Stimulated activated memory B cell treated with anti-CD40 and anti-IgM and Interleukin-4, amounts not matched to agents 10 μg/mL and 1 μg/mL and 100 μg/mL, for 72 hours (primary cell): ENCODE data around the gene ARID5B.

Experiments
- ATAC-seq: fragments of 150-1000 bp; cut with Tn5 transposase; 2 replicates; pipeline ENCODE4 v1.10.0; 2021
- H3K27ac Mint-ChIP-seq: one replicate; pipeline ENCODE4 v1.8.0; 2022; ENCODE audit warnings: mild to moderate bottlenecking, mixed read lengths
- H3K27me3 Mint-ChIP-seq: one replicate; pipeline ENCODE4 v1.8.0; 2022; ENCODE audit warnings: mixed read lengths
- H3K36me3 Mint-ChIP-seq: one replicate; pipeline ENCODE4 v1.8.0; 2022; ENCODE audit warnings: mixed read lengths
- H3K4me1 Mint-ChIP-seq: one replicate; pipeline ENCODE4 v1.8.0; 2022; ENCODE audit warnings: mixed read lengths
- H3K4me3 Mint-ChIP-seq: one replicate; pipeline ENCODE4 v1.8.0; 2022; ENCODE audit warnings: mild to moderate bottlenecking, moderate library complexity, mixed read lengths
- H3K9me3 Mint-ChIP-seq: one replicate; pipeline ENCODE4 v1.8.0; 2022; ENCODE audit warnings: mixed read lengths

The ARID5B gene

GRCh38 chr10:61953183-61953582, 51.7 kb downstream of the ARID5B start:
- ATAC-seq: no peak
- Mint-ChIP-seq H3K9me3 (no peaks in the 10 kb centered on the region), H3K27ac (peak overlapping the region; percentile 26), H3K36me3 (peaks cover 75% of the 10 kb centered on the region), H3K4me3 (no peak overlapping the region), H3K4me1 (peaks cover 47% of the 10 kb centered on the region), H3K27me3 (no peaks in the 10 kb centered on the region)

GRCh38 chr10:61957806-61958205, 56.3 kb downstream of the ARID5B start:
- Mint-ChIP-seq H3K4me1 (peaks cover 75% of the 10 kb centered on the region), H3K27me3 (no peaks in the 10 kb centered on the region), H3K36me3 (peaks cover 66% of the 10 kb centered on the region), H3K4me3 (no peak overlapping the region), H3K9me3 (no peaks in the 10 kb centered on the region), H3K27ac (peak overlapping the region; percentile 71)
- no peak for ATAC-seq

- Mint-ChIP-seq H3K27me3 (no peaks in the 10 kb centered on the region), H3K4me1 (peaks cover 75% of the 10 kb centered on the region), H3K36me3 (peaks cover 64% of the 10 kb centered on the region), H3K9me3 (no peaks in the 10 kb centered on the region), H3K27ac (peak overlapping the region; percentile 71), H3K4me3 (no peak overlapping the region)
- no peak for ATAC-seq
Measured at GRCh38 chr10:61958311-61958710, 56.8 kb downstream of the ARID5B start.

GRCh38 chr10:61958805-61959204, 57.3 kb downstream of the ARID5B start:
- Mint-ChIP-seq H3K9me3 (no peaks in the 10 kb centered on the region), H3K4me1 (peaks cover 76% of the 10 kb centered on the region), H3K27me3 (no peaks in the 10 kb centered on the region), H3K36me3 (peaks cover 64% of the 10 kb centered on the region), H3K27ac (peak overlapping the region; percentile 71), H3K4me3 (no peak overlapping the region)
- ATAC-seq: no peak

DNA sequence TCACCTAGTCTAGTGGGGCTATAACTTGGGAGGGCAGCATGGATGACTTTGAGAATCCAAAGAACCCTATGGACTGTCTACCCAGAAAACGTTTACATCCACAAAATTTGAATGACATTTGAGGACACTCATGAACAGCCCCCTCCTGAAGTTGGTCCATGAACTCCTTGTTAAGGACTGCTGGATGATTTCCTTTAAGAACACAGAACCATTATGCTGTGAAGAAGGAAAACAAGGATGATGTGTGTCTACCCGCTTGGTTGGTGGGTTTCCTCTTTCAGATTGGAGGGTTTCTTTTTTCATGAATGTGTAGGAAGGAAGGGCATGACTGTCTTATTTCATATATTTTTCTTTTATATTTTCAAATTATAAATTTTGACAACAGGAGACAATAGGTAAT, 58.3 kb downstream of the ARID5B start:
- H3K9me3 Mint-ChIP-seq: no peaks in the 10 kb centered on the region
- no peak for ATAC-seq
- no peak overlapping the region for H3K4me3 Mint-ChIP-seq
- H3K27ac Mint-ChIP-seq: peak overlapping the region; percentile 71
- peaks cover 85% of the 10 kb centered on the region for H3K4me1 Mint-ChIP-seq
- no peaks in the 10 kb centered on the region for H3K27me3 Mint-ChIP-seq
- H3K36me3 Mint-ChIP-seq: peaks cover 73% of the 10 kb centered on the region

- Mint-ChIP-seq H3K9me3 (no peaks in the 10 kb centered on the region), H3K4me1 (peaks cover 79% of the 10 kb centered on the region), H3K4me3 (no peak overlapping the region), H3K36me3 (peaks cover 66% of the 10 kb centered on the region), H3K27me3 (no peaks in the 10 kb centered on the region), H3K27ac (peak overlapping the region; percentile 51)
- ATAC-seq: no peak
Measured at GRCh38 chr10:61960396-61961120, 59.1 kb downstream of the ARID5B start.

DNA sequence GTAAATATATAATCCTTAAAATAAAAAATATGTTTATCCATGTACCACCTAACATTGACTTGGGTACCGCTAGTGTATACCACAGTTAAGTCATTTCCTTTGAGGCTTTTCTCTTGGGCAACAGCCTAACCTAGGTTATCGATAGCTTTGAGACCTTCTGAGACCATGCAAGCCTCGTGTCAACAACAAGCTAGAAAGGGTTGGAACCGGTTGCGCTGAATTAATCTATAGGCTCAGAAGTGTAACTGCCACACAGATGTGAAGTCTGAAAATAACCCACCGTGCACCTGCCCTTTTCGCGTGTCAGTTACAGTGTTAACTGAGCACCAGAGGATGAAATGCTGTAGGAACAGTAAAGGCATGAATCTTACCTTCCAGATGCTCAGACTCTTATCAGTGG, 59.8 kb downstream of the ARID5B start:
- Mint-ChIP-seq H3K27ac (peak overlapping the region; percentile 85), H3K4me3 (peak overlapping the region; percentile 45), H3K27me3 (no peaks in the 10 kb centered on the region), H3K9me3 (no peaks in the 10 kb centered on the region), H3K36me3 (peaks cover 62% of the 10 kb centered on the region), H3K4me1 (peaks cover 76% of the 10 kb centered on the region)
- peak; percentile 76 for ATAC-seq

DNA sequence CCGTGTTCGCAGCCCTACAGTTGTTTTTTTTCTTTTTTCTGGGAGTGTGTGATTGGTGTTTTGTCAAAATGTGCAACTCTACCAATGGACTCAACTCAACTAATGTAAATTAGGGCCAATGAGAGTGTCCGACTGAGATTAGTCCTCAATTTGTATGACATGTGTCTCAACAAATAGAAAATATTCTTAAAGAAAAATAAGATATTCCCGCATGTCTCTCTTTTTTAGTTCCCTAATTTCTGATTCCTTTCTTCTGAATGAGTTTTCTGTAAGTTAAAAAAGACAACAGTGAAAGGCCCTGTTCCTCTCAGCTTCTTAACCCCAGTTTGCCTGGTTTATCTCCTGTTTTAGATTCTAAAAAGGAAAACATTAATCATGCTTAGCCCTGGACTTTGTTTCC, 61.5 kb downstream of the ARID5B start:
- Mint-ChIP-seq H3K4me3 (peak overlapping the region; percentile 39), H3K36me3 (peaks cover 67% of the 10 kb centered on the region), H3K4me1 (peaks cover 79% of the 10 kb centered on the region), H3K27ac (peak overlapping the region; percentile 85), H3K27me3 (no peaks in the 10 kb centered on the region), H3K9me3 (no peaks in the 10 kb centered on the region)
- no peak for ATAC-seq

DNA sequence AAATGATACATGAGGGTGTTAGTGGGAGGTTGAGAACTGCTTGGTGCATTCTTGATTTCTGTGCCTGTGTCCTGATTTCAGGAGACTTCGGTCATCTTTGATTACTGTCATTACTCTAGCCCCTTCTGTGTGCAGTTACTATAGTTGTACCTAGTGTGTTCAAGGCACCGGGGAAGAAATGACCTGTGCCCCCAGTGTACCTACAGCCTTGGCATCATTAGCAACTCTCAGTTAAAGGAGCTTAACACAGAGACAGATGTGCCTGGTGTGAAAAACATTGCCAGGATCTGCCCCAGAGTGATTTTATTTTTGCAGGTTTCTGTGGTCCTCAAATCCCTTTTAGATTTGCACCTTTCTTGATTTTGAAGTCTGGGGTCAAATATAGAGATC, 62.2 kb downstream of the ARID5B start:
- peaks cover 67% of the 10 kb centered on the region for H3K36me3 Mint-ChIP-seq
- H3K9me3 Mint-ChIP-seq: no peaks in the 10 kb centered on the region
- H3K4me3 Mint-ChIP-seq: peak overlapping the region; percentile 54
- peak overlapping the region; percentile 85 for H3K27ac Mint-ChIP-seq
- ATAC-seq: no peak
- H3K4me1 Mint-ChIP-seq: peaks cover 79% of the 10 kb centered on the region
- no peaks in the 10 kb centered on the region for H3K27me3 Mint-ChIP-seq

DNA sequence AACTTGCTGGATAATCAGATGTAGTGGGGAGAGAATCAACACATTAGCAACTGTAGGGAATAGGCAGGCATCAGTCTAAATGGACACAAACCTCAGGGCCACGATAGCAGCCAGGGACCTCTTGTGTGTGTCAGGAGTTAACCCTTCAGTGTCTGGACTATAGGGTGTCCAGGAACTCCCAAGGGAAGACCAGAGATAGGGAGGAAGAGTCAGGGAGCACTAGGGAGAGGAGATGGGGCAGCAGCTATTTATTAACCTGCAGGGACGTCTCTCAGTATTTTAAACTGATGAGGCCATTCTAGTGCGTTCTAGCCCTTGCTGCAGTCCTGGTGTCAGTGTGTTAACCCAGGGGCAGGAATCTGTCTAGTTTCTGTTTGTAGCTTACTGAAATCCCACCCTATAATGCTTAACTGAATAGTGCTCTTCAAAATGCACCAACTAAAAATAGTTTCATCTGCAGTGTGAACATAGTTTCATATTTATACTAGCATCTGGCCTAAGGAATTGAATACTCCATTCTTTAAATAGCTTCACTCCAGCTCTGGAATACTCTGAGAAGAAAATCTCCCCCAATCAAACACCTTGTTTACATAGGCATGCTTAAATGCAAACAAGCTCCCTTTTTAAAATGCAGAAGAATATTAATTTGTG, 62.7 kb downstream of the ARID5B start:
- ATAC-seq: no peak
- Mint-ChIP-seq H3K27ac (peak overlapping the region; percentile 85), H3K27me3 (no peaks in the 10 kb centered on the region), H3K4me1 (peaks cover 78% of the 10 kb centered on the region), H3K36me3 (peaks cover 67% of the 10 kb centered on the region), H3K4me3 (peak overlapping the region; percentile 54), H3K9me3 (no peaks in the 10 kb centered on the region)

DNA sequence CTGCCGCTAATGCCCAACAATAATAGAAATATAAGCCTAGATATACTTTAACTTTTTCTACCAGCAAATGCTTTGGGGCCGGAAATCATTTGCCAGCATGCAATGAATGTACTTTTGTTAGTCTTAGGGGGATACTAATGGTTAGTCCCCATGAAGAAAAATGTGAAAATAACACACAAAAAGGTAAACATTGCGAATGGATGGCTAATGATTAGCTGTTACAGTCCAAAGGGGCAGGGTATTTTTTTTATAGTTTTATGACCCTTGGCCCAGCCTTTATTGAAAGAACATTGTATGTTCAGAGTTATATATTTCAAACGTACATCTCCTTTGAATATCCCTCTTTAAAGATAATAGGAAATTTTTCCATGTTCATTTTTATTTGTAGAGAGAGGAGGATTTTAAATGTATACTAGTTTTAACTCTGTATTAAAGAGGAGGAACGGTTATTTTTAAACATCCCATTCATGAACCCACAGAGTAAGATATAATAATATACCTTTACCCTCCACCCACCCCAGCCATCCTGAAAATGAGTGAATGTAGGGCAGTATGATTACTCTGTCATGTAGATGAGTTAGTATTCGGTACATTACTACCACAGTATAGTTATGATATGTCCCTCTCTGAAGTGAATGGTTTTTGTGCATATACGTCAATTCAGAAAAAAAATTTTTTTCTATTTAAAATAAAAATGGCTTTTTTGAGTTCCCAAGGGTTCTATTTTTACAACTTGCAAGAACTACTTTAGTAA, 63.6 kb downstream of the ARID5B start:
- H3K9me3 Mint-ChIP-seq: no peaks in the 10 kb centered on the region
- peaks cover 71% of the 10 kb centered on the region for H3K4me1 Mint-ChIP-seq
- H3K36me3 Mint-ChIP-seq: peaks cover 68% of the 10 kb centered on the region
- H3K27me3 Mint-ChIP-seq: no peaks in the 10 kb centered on the region
- no peak overlapping the region for H3K27ac Mint-ChIP-seq
- ATAC-seq: no peak
- peak overlapping the region; percentile 14 for H3K4me3 Mint-ChIP-seq

DNA sequence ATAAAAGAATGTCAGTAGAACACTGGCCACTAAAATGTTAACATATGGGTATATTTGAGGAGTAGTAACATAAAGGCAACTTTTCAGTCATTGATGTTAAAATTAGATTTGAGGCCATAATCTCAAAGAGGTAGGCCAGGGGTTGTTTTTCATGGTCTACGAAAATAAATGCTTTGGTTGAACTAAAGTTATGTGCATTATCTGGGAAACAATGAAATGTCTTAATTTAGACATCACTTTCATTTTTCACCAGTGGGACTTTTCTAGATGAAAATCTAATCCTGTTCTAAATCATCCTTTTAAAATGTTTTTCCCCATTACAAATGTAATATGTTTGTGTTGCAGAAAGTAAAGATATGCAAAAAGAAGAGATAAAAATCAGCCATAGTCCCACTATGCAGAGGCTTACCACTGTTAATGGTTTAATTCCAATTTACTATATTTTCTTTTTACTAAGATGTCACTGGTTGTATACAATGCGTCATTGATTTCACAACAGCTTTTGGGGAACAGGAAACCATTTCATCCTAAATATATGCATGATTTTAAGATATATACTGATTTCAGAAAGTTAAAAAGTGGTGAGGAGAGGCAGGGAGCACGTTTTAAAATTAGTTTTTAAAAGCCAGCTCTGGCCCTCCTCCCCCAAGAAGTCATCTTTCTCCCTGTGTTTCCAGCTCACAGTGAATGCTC, 64.3 kb downstream of the ARID5B start:
- H3K4me1 Mint-ChIP-seq: peaks cover 73% of the 10 kb centered on the region
- no peak overlapping the region for H3K4me3 Mint-ChIP-seq
- no peaks in the 10 kb centered on the region for H3K9me3 Mint-ChIP-seq
- H3K27me3 Mint-ChIP-seq: no peaks in the 10 kb centered on the region
- peaks cover 73% of the 10 kb centered on the region for H3K36me3 Mint-ChIP-seq
- peak overlapping the region; percentile 53 for H3K27ac Mint-ChIP-seq
- no peak for ATAC-seq

DNA sequence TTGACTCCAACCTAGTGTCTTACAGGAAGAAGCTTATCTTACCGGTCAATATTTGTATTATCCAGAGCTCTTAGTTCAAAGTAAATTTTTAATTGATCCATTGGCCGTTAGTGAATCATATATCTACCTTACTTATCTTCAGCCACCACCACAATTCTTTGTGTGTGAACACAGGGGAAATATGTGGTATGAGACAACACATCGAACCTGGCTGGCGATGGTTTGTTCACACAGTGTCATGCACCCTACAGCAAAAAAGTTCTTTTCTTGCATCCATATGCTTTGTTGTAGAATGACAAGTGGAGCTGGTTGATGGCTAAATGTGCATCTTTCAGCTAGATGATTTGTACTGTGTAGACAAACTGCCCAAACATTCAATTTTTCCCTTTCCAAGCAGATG, 65.8 kb downstream of the ARID5B start:
- H3K4me1 Mint-ChIP-seq: peaks cover 68% of the 10 kb centered on the region
- no peak overlapping the region for H3K4me3 Mint-ChIP-seq
- no peaks in the 10 kb centered on the region for H3K9me3 Mint-ChIP-seq
- peak overlapping the region; percentile 54 for H3K27ac Mint-ChIP-seq
- H3K27me3 Mint-ChIP-seq: no peaks in the 10 kb centered on the region
- peaks cover 72% of the 10 kb centered on the region for H3K36me3 Mint-ChIP-seq
- no peak for ATAC-seq

- no peak overlapping the region for H3K4me3 Mint-ChIP-seq
- peak overlapping the region; percentile 72 for H3K27ac Mint-ChIP-seq
- H3K27me3 Mint-ChIP-seq: no peaks in the 10 kb centered on the region
- no peak for ATAC-seq
- peaks cover 77% of the 10 kb centered on the region for H3K36me3 Mint-ChIP-seq
- H3K4me1 Mint-ChIP-seq: peaks cover 71% of the 10 kb centered on the region
- no peaks in the 10 kb centered on the region for H3K9me3 Mint-ChIP-seq
Measured at GRCh38 chr10:61970182-61971002, 68.9 kb downstream of the ARID5B start.
